ENCODE data around the gene CNOT1.

- TF ChIP-seq ZNF391 (tag by site-specific recombination; IDR thresholded peaks at IDR 0.05; ENCODE audit: borderline replicate concordance, low read depth) (no peak), HOXC10 (CRISPR knock-in tag; IDR thresholded peaks at IDR 0.05) (no peak), ZNF121 (tag by site-specific recombination; IDR thresholded peaks at IDR 0.05) (no peak), ZBTB26 (tag by site-specific recombination; optimal IDR thresholded peaks at IDR 0.05) (no peak), ZNF10 (tag by site-specific recombination; IDR thresholded peaks at IDR 0.05) (no peak), HOXA7 (CRISPR knock-in tag; IDR thresholded peaks at IDR 0.05; ENCODE audit: borderline replicate concordance) (no peak)
Measured at GRCh38 chr16:58605562-58605961, 24.1 kb downstream of the CNOT1 start.
